IPS DF 19.7 (cell line): Measurements from ENCODE around the gene CLRN1.

ENCODE experiments used
- DNase-seq: peaks from one replicate; pipeline ENCODE4 v3.0.0-alpha.2; 2013; ENCODE audit warnings: low read depth, low spot score

CLRN1 gene

DNA sequence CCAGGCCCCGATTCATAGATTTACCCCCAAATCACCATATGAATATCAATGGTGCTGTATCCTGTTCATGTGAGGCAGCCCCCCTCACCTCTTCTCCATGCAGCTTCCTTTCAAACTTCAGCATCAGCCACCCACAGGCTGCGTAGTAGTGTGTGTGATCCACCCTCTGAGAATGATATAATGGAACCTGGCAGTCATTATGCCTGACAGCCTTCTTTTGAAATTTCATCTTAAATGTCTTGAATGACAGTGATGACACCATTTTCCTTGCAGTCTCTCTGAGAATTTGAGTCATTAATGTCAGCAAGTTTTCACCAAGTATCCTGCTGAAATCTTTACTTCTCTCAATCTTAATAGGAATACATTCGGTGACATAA is 3.5 kb upstream of the CLRN1 start:
- DNase-seq, result no peak

- no peak for DNase-seq
Measured at GRCh38 chr3:150975086-150975991, 2.8 kb upstream of the CLRN1 start.

DNA sequence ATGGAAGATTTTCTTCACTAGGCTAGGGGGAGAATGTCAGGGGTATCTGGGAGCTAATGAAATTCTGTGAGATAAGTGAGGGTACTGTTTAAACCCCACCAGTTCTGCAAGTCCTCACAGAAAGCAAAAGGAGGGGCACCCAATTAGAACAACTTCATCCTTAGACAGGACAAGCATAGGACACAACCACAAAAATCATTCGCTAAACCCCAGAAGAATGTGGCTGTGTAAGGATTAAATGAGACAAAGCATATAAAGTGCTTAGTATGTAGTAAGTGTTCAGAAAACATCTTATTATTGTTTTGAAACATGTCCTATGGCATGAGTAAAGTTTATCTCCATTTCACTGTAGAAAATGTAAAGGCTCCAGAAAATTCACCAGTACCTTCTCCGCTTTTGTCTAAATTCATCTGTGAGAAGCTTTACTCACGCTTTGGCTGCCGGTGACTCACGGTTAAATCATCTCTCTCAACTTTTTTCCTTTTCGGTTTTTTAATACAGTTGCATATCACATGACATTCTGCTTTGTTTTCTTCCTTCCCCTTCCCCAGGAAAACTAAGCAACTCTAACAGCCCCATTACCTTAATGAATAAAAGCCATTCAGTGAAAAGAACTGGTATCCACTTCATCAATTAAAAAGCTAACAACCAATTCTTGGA is 1.7 kb downstream of the CLRN1 start:
- DNase-seq, result no peak

DNA sequence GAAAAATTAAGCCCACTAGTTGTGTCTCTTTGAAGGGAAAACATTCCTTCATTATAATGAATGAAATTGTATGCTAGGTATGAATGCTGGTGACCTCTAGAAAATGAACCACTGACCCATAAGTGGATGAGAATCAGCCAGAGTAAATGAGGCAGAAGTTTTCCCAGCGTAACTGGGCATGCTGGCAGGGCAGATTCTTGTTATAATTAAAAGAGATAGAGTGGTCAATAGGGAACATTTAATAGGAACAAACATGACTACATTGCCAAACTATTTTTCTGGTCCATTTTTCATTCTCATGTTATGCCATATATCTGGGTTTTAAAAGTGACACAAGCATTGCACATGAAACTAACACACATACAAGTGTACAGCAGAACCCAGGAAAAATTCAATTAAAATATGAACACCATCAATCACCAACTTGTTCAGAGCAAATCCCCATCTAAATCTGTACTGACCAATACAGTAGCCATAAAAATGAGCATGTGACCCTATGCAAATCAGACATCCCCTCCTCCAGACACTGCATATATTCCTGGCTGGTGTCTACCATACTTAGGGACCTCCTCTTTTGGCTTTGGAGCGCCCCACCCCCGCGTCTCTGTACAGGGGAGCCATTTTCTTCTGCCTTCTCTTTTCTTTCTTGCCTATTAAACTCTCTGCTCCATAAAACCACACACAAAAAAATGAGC is 4.0 kb downstream of the CLRN1 start:
- no peak for DNase-seq

- no peak for DNase-seq
Measured at GRCh38 chr3:150965436-150965835, 7.1 kb downstream of the CLRN1 start.

DNA sequence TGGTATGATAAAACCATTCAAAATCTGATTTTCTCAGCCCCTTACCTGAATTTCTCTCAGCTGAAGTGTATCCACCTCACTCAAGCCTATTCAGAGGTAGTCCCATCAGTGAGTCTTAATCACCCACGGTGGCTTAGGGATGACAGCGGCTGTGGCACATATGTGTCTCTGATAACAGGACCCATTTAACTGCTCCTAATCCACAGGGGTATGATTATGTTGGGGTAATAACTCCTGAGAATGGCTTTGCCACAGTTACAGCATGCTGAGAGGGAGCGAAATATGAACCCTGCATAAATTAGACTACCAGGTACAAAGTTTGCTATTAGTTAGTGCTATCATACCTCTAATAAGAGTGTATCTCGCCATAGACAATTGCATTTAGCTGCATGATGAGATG is 10.6 kb downstream of the CLRN1 start:
- no peak for DNase-seq

DNA sequence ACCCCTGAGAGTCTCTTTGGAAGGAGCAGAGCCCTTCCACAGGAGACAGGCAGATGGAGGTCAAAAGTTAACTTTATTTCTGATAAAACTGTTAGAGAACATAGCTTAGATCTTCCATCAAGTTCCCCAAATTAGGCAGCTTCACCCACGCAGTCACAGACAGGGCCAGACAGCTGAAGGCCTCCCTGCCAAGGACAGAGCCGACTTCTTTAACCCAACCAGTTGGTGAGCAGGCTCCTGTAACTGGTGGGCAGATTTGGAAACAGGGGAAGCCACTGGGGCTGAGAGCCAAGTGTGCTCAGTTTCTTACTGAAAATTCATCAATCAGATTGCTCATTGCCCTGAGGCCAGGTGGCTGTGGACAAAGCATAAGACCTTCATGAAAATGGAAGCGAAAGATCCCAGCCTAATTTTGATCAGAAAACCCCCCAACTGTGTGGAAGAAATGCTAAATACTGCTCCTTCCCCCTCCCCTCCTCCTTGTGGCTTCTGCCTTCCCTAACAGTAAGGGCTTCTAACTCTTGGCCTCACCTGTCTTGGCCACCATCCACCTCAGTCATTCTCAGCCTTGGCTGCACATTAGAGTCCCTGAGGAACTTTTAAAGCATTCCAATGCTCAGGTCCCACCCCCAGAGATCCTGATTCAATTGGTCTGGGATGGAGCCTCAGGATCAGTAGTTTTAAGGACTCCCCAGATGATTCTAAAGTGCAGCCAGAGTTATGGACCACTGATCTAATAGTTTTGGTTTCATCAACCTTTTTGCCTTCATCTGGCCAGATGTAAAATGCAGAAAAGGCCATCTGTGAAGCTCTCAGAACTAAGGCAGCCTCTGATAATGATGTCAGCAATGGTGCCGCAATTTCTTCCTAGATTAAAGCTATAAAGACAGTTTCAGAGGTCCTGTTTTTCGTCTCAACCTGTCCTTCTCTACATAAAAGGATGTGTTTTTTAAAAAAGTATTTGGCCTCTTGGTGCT is 11.5 kb downstream of the CLRN1 start:
- DNase-seq, result no peak

DNA sequence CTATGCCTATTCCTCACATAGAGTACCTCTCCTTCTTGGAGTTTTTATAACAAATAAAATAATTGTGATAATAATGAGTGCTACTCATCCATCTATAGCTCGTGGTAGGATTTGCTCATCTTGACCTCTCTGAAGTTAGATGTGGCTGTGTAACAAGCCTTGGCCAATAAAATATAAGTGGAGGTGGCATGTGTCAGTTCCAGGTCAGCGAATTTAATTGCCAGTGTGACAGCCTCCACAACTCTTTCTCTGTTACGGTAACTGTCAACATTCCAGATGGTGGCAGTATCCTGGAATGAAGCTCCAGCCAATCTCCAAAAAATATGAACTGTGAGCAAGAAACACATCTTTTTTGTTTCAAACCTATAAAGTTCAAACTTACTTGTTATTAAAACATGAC is 13.8 kb downstream of the CLRN1 start:
- no peak for DNase-seq

- DNase-seq, result no peak
Measured at GRCh38 chr3:150956376-150956775, 16.2 kb downstream of the CLRN1 start.

- DNase-seq, result no peak
Measured at GRCh38 chr3:150951923-150952322, 20.6 kb downstream of the CLRN1 start.

GRCh38 chr3:150945226-150946032 is 27.1 kb downstream of the CLRN1 start:
- DNase-seq, result no peak

DNA sequence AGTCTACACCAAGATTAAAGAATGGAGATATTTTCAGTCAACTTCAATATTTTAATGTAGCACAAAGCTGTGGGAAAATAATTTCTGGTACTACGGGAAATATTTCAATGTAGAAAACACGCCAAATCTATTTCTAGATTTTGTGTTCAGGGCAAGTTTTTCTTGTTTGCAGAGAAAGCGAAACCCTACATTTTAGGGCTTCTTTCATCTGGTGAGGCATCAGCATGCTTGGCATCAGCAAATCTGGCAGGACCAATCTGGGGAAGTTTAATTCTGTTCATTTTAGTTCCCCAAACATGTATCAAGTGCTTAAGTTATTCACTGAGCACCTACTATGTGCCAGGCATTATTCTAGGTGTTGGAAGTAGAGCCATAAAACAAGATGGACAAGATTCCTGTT is 30.3 kb downstream of the CLRN1 start:
- DNase-seq, result no peak

- no peak for DNase-seq
Measured at GRCh38 chr3:150936693-150937092, 35.8 kb downstream of the CLRN1 start.

GRCh38 chr3:150933473-150933995 is 39.0 kb downstream of the CLRN1 start:
- DNase-seq, result no peak

DNA sequence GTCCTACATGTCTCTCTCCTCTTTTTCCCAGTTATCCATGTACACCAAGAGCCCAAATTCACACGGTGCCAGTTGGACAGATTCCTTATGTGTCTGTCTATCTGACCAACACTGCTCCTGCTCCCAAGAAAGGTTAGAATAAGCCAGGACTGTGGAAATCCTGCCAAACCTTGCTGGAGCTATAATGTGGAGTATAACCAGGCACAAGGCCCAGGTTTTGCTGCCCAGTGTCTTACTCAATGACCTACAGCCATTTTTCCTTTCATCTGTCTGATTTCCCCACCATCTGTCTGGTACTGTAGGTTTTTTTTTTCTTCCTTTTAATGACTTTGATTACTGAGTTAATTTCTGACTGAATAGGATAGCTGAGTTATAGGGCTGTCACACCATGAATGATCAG is 40.8 kb downstream of the CLRN1 start:
- no peak for DNase-seq

- DNase-seq, result no peak
Measured at GRCh38 chr3:150930839-150931238, 41.7 kb downstream of the CLRN1 start.

DNA sequence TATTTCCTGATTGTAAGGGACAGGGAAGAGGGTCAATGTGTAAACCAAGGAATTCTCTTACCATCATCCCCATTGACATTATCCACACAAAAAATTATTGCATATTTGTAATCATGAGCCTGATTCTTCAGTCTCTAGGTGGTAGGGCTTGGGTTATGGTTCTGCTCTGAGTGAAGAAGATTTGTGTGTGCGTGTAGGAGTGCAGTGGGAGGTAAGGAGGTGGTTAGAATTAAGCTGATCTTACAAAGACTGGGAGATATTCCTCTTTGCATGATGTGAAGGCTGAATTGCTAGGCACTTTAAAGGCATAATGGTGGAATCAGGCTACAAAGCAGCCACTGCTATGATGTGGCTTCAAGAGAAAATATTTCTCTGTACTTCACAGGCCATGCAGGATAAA is 44.3 kb downstream of the CLRN1 start:
- DNase-seq, result no peak

DNA sequence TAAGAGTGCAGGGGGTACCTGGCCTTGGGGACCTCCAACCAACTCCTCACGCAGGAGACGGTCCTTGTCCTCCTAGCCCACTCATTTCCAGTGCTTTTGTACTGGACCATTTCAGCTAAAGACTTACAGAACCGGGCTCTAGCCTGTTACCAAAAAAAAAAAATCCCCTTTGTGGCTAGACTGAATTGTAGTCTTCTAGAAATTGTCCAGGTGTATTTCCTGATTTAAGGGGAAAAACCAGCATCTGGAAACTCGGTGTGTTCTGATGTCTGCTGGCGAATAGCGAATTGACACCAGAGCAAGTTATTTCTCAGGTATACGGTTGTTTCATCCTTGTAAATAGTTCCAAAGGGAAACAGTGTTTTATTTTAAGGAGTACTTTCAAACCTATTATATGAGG is 46.2 kb downstream of the CLRN1 start:
- DNase-seq, result no peak

GRCh38 chr3:150925751-150926201 is 46.8 kb downstream of the CLRN1 start:
- peak; percentile 50 for DNase-seq

- DNase-seq, result no peak
Measured at GRCh38 chr3:150922611-150923010, 49.9 kb downstream of the CLRN1 start.
